IPS DF 6.9 (cell line): Measurements from ENCODE around the gene TIAM1.
"Not testable (repeated sequence)": the region's sequence is repeated elsewhere in the genome, so short reads cannot be mapped to it uniquely, and the experiment has no call there.

Experiments used
- DNase-seq: peaks from one replicate; pipeline ENCODE4 v3.0.0-alpha.2; 2013; ENCODE audit warnings: low read depth, low spot score
- H3K27ac ChIP-seq: one replicate; pipeline ENCODE4 v1.5.1; 2013; ENCODE audit warnings: low read length, control low read depth
- H3K27me3 ChIP-seq: 2 replicates; pipeline ENCODE4 v1.6.1; 2013; ENCODE audit warnings: mild to moderate bottlenecking, low read length; ENCODE audit not compliant: control insufficient read depth, insufficient read depth
- H3K36me3 ChIP-seq: 2 replicates; pipeline ENCODE4 v1.6.1; 2013; ENCODE audit warnings: low read length; ENCODE audit not compliant: control insufficient read depth, insufficient read depth
- H3K4me1 ChIP-seq: 2 replicates; pipeline ENCODE4 v1.6.1; 2013; ENCODE audit warnings: low read length; ENCODE audit not compliant: control insufficient read depth, insufficient read depth
- H3K4me3 ChIP-seq: 2 replicates; pipeline ENCODE4 v1.5.1; 2013; ENCODE audit warnings: mild to moderate bottlenecking, low read length
- H3K9me3 ChIP-seq: 2 replicates; pipeline ENCODE4 v1.6.1; 2013; ENCODE audit warnings: low read length, inconsistent platforms; ENCODE audit not compliant: control insufficient read depth, insufficient read depth
- WGBS: extraction: QIAGEN DNeasy Blood & Tissue Kit; methylation state at CpG from one replicate; pipeline ENCODE4 v1.1.7; 2013; ENCODE audit warnings: mixed read lengths, missing lambda C conversion rate; ENCODE audit not compliant: insufficient read length, insufficient coverage; 5-methylcytosine and 5-hydroxymethylcytosine counted together

Gene TIAM1

DNA sequence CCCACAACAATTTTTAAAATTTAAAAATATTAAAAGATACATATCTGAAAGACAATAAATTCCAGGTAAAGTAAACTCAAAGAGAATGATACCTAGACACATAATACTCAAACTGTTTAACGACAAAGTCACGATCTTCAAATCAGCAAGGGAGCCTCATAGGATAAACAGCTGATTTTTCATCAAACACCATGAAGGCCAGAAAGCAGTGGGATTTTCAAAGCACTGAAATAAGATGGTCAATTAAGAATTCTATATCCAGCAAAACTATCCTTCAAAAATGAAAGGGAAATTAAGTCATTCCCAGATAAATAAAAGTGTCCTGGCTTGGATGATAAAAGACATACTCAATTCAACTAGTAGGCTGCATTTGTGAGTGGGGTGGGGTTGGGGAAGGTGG lies 100.5 kb downstream of the TIAM1 start:
- DNase-seq = no peak

DNA sequence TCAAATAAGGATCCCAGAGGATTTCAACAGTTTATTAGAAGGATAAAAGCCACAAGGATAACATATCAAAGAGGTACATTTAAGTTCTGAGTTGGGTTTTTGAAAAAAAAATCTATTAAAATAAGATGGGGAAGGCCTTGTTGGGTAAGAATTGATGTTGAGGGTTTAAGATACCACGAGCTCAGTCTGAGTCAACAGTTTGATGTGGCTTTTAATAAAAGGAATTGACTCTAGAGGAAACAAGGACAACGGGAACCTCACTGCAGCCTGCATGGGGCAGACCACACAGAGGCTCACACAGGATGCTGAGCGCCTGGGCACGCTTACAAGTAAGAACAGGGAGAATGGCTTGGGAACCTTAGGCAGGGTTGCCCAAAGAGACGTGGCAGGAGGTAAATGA lies 107.5 kb downstream of the TIAM1 start:
- no peak overlapping the region for H3K4me3 ChIP-seq
- no peaks in the 10 kb centered on the region for H3K27me3 ChIP-seq
- H3K4me1 ChIP-seq = no peaks in the 10 kb centered on the region
- WGBS = no CpG with 5 or more reads among the region's 5 CpGs
- H3K36me3 ChIP-seq = no peaks in the 10 kb centered on the region
- no peak overlapping the region for H3K27ac ChIP-seq
- peaks cover 2% of the 10 kb centered on the region; the same call in 1 of the 2 replicates for H3K9me3 ChIP-seq
- no peak for DNase-seq

More for the DNA sequence above, 100.5 kb downstream of the TIAM1 start:
- no peaks in the 10 kb centered on the region for H3K27me3 ChIP-seq
- H3K27ac ChIP-seq = no peak overlapping the region
- no peak overlapping the region for H3K4me3 ChIP-seq
- no peaks in the 10 kb centered on the region; the same call in 1 of the 2 replicates for H3K36me3 ChIP-seq
- H3K4me1 ChIP-seq = no peaks in the 10 kb centered on the region
- peaks cover 2% of the 10 kb centered on the region; the same call in 1 of the 2 replicates for H3K9me3 ChIP-seq
- WGBS = no CpG with 5 or more reads among the region's 2 CpGs

DNA sequence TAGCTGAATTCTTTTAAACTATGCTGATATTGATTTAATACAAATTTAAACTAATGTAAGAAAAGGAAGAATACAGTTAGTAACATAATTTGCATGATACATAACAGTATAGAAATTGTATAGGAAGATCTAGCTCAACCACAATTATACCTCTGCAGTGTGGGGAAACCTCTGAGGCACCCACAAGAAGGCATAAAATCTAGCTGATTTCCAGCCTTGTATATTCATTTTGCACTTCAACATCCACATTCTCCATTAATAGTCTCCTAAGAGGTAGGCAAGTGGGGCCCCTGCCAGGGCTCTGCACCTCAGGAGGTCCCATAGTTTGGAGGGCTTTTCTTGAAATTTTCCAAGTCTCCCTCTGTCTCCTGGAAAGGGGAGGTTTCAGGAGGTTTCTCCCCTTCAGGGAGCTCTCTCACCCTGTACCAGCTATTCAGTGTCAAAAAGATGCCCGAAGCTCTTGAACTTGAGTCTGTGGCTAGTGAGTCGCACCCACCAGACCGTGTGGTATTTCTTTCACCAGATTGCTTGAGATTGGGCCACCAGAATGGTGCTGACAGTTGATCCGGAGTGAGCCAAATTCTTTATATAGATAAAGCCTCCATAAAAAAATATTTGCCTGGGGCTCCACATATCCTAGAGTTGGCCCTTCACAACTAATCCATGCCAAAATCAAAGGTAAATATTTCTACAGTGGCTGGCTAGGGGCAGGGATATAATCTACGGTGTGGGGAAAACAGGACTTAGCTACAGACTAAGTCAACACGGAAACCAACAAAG lies 108.2 kb downstream of the TIAM1 start:
- DNase-seq = no peak
- no CpG with 5 or more reads among the region's 6 CpGs for WGBS
- no peaks in the 10 kb centered on the region for H3K36me3 ChIP-seq
- no peak overlapping the region for H3K27ac ChIP-seq
- peaks cover 2% of the 10 kb centered on the region; the same call in 1 of the 2 replicates for H3K9me3 ChIP-seq
- H3K4me1 ChIP-seq = no peaks in the 10 kb centered on the region
- H3K27me3 ChIP-seq = no peaks in the 10 kb centered on the region
- H3K4me3 ChIP-seq = no peak overlapping the region

GRCh38 chr21:31234936-31235335 lies 109.1 kb downstream of the TIAM1 start:
- Histone ChIP-seq H3K4me1 (no peaks in the 10 kb centered on the region), H3K27ac (no peak overlapping the region), H3K4me3 (no peak overlapping the region), H3K9me3 (no peaks in the 10 kb centered on the region), H3K27me3 (no peaks in the 10 kb centered on the region), H3K36me3 (no peaks in the 10 kb centered on the region)
- no peak for DNase-seq
- WGBS = no CpG with 5 or more reads among the region's 2 CpGs

DNA sequence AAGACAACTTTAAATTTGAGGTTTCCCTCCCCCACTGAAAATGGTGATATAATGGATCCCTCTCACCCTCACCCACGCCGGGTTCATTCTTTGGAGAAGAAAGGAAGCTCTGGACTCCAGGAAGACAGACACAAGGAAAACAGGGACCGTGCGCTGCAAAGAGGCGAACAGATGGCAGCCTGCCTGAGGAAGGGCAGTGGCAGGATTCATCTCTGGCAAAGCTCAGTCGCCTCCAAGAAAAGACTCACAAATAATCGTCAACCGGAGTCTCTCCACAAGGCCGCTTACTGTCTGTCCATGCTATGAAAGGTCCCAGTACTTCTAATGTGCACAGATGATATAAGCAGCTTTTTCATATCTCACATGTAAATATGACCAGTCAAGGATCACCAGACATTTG lies 110.3 kb downstream of the TIAM1 start:
- Histone ChIP-seq H3K4me3 (no peak overlapping the region), H3K4me1 (no peaks in the 10 kb centered on the region), H3K27ac (no peak overlapping the region), H3K36me3 (no peaks in the 10 kb centered on the region), H3K9me3 (no peaks in the 10 kb centered on the region), H3K27me3 (no peaks in the 10 kb centered on the region)
- DNase-seq = no peak
- no CpG with 5 or more reads among the region's 9 CpGs for WGBS

- Histone ChIP-seq H3K27ac (no peak overlapping the region), H3K9me3 (no peaks in the 10 kb centered on the region), H3K4me1 (no peaks in the 10 kb centered on the region), H3K4me3 (no peak overlapping the region), H3K36me3 (no peaks in the 10 kb centered on the region), H3K27me3 (no peaks in the 10 kb centered on the region)
- DNase-seq = no peak
- no CpG with 5 or more reads among the region's 3 CpGs for WGBS
Observed at GRCh38 chr21:31232344-31232743, 111.7 kb downstream of the TIAM1 start.

DNA sequence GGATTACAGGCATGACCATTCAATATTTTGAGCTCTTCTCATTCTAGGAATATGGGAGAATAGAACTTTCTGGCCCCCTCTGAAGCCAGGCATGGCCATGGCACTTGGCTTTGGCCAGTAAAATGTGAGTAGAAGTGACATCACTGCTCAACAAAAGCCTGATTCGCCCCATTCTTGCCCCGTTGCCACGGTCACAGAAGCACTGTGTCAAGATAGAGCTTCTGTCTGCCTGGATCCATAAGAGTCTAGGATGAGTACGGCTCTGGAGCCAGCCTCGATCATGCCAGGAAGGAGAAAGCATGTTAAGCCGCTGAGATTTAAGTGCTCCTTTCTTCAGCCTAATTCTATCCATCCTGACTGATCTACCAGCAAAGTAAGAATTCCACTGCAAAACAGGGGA lies 113.1 kb downstream of the TIAM1 start:
- no CpG with 5 or more reads among the region's 6 CpGs for WGBS
- Histone ChIP-seq H3K27ac (no peak overlapping the region), H3K4me3 (no peak overlapping the region), H3K9me3 (no peaks in the 10 kb centered on the region), H3K27me3 (no peaks in the 10 kb centered on the region), H3K36me3 (no peaks in the 10 kb centered on the region), H3K4me1 (no peaks in the 10 kb centered on the region)
- no peak for DNase-seq

GRCh38 chr21:31228723-31229122 lies 115.3 kb downstream of the TIAM1 start:
- not testable (repeated sequence) for H3K27ac ChIP-seq, H3K36me3 ChIP-seq, H3K9me3 ChIP-seq, H3K4me3 ChIP-seq, H3K27me3 ChIP-seq, H3K4me1 ChIP-seq, DNase-seq
- WGBS = no CpG with 5 or more reads among the region's 6 CpGs

DNA sequence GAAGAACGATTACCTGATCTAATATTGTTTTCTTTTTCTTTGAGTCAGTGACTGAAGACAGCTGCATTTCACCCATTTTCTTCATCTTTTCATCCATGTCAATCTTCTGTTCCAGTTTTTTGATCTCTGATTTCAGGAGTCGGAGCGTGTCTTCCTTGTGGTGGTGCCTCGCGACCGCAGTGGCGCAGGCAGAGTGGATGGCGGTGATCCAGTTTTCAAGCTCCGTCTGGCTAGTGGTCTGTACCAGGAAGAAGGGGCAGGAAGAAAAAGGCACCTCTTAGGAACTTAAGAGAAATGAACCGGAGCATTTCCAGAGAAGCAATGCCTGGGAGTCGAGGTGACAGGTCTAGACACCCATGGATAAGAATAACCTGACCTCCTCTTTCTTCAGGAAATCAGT lies 118.3 kb downstream of the TIAM1 start:
- no peaks in the 10 kb centered on the region for H3K27me3 ChIP-seq
- no peaks in the 10 kb centered on the region for H3K36me3 ChIP-seq
- no peak overlapping the region for H3K27ac ChIP-seq
- no peak for DNase-seq
- H3K4me1 ChIP-seq = no peaks in the 10 kb centered on the region
- WGBS = no CpG with 5 or more reads among the region's 11 CpGs
- H3K9me3 ChIP-seq = no peaks in the 10 kb centered on the region
- H3K4me3 ChIP-seq = no peak overlapping the region

GRCh38 chr21:31222142-31222541 lies 121.9 kb downstream of the TIAM1 start:
- H3K27ac ChIP-seq = no peak overlapping the region

DNA sequence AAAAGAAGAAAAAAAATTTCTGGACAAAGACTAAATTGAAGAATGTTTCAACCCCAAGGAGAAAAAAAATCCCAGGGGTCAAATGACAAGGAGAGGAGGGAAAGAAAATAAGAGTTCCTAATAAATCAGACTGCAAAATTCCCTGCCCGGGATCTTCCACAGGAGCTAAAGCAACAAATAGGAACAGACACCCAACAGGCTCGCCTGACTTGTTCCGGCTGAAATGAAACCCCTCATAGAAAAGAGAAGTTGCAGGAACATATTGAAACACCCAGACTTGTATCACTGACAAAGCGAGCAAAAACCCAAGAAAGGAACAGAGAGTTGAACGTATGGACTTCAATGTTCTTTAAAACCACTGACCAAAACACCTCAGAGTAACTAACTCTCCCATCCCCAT lies 123.0 kb downstream of the TIAM1 start:
- Histone ChIP-seq H3K27ac (no peak overlapping the region), H3K27me3 (no peaks in the 10 kb centered on the region), H3K9me3 (no peaks in the 10 kb centered on the region), H3K36me3 (no peaks in the 10 kb centered on the region), H3K4me1 (no peaks in the 10 kb centered on the region), H3K4me3 (no peak overlapping the region)
- no CpG with 5 or more reads among the region's 5 CpGs for WGBS
- no peak for DNase-seq

More at GRCh38 chr21:31222142-31222541, 121.9 kb downstream of the TIAM1 start:
- Histone ChIP-seq H3K27me3 (no peaks in the 10 kb centered on the region), H3K9me3 (no peaks in the 10 kb centered on the region), H3K36me3 (no peaks in the 10 kb centered on the region), H3K4me3 (no peak overlapping the region), H3K4me1 (no peaks in the 10 kb centered on the region)
- no peak for DNase-seq
- no CpG with 5 or more reads among the region's 6 CpGs for WGBS
